ENCODE measurements around the gene TRIM17.
"Not testable (repeated sequence)": the region's sequence is repeated elsewhere in the genome, so short reads cannot be mapped to it uniquely, and the experiment has no call there.

The TRIM17 gene

GRCh38 chr1:228446852-228447251 lies 30.2 kb upstream of the TRIM17 start:
- no peak for DNase-seq

- no peak for DNase-seq
Observed at GRCh38 chr1:228445843-228446650, 29.4 kb upstream of the TRIM17 start.

GRCh38 chr1:228445490-228445842 lies 28.8 kb upstream of the TRIM17 start:
- no peak for DNase-seq

GRCh38 chr1:228443395-228443794 lies 26.7 kb upstream of the TRIM17 start:
- no peak for DNase-seq

- no peak for DNase-seq
Observed at GRCh38 chr1:228440761-228441500, 24.3 kb upstream of the TRIM17 start.

- no peak for DNase-seq
Observed at GRCh38 chr1:228438266-228438665, 21.6 kb upstream of the TRIM17 start.

GRCh38 chr1:228437424-228437962 lies 20.8 kb upstream of the TRIM17 start:
- DNase-seq = no peak

- DNase-seq = no peak
Observed at GRCh38 chr1:228434689-228435088, 18.0 kb upstream of the TRIM17 start.

GRCh38 chr1:228433337-228434053 lies 16.8 kb upstream of the TRIM17 start:
- DNase-seq = not testable (repeated sequence)

GRCh38 chr1:228430243-228430642 lies 13.6 kb upstream of the TRIM17 start:
- no peak for DNase-seq

GRCh38 chr1:228429698-228430097 lies 13.0 kb upstream of the TRIM17 start:
- DNase-seq = no peak

GRCh38 chr1:228429007-228429406 lies 12.3 kb upstream of the TRIM17 start:
- DNase-seq = no peak

GRCh38 chr1:228428412-228428811 lies 11.8 kb upstream of the TRIM17 start:
- DNase-seq = no peak

- DNase-seq = no peak
Observed at GRCh38 chr1:228426518-228427175, 10.0 kb upstream of the TRIM17 start.

GRCh38 chr1:228424685-228425660 lies 8.3 kb upstream of the TRIM17 start:
- DNase-seq = no peak

- DNase-seq = no peak
Observed at GRCh38 chr1:228423404-228424053, 6.9 kb upstream of the TRIM17 start.

- DNase-seq = no peak
Observed at GRCh38 chr1:228420968-228421826, 4.5 kb upstream of the TRIM17 start.

GRCh38 chr1:228417483-228418203 lies 982 bp upstream of the TRIM17 start:
- DNase-seq = no peak

GRCh38 chr1:228417061-228417460 lies 400 bp upstream of the TRIM17 start:
- no peak for DNase-seq

Data from NCI-H2171 treated with DMSO at 0.1 percent for 48 hours (cell line).